ENCODE measurements around the gene POLR1D.

Gene POLR1D, protein sequence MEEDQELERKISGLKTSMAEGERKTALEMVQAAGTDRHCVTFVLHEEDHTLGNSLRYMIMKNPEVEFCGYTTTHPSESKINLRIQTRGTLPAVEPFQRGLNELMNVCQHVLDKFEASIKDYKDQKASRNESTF

DNA sequence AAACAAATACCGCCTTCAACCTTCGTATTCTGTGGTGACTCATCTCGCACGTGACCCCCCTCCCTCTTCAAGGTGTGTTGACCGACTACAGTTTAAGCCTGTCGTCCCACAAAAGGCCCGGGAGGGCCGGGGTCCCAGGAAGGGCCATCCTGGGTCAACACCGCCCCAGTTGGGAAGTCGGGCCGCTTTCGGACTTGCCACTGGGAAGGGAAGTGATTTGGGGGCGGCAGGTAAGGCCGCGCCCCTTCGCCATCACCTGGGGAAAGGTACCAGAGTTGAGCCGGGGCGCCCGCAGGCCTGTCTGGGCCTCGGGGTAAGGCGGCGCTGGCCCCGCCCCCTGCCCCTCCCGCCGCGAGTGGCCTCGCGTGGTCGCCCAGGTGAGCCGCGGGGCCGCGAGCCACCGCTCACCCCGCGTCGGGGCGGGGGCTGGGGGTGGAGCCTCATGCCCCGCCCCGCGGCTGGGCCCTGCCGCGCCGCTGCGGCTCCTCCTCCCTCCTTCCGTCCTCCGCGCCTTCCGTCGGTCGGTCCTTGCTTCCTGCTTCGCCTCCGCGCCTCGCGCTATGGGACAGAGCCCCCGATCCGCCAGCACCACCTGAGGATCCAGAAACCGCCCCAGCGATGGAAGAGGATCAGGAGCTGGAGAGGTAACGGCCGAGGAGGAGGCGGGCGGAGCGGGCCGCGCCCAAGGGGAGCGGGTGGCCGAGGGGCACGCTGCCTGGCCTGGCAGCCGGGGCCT is at the start of gene POLR1D:
TSS of gene POLR1D (plus strand) at position 527 of the 736 bp plus-strand sequence. CDS start at position 619, 92 bp downstream.
- no peak for DNase-seq (ENCODE audit: low read depth in 2 of 2)

DNA sequence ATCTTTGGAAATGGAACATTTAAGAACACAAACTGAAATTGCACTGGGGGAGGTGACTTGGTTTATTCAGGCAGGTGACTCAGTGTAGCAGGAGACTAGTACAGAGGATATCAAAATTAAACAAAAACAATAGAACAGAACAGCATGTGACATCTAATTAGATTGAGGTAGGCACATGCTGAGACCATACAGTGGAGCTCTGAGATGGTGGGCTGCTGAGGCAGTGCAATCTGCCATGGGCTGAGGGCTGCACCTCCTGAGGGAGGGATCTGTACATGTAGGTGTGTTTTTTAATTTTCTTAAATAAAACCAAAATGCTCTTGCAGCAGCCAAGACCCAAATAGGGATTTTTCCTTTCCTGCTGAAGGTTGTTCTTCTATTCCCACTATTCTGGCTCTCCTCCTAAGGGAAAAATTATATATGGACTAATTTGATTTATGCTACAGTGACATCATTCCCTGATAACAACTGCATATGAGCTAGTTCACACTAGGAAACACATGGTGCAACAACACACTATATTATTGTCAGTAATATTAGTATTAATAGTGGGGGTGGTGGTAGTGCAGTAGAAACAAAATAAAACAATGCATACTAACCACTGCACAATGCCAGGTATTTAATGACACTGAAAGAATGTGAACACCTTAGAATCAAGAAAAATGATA is 49.3 kb upstream of the POLR1D start:
- DNase-seq (ENCODE audit: low read depth in 2 of 2), result no peak

DNA sequence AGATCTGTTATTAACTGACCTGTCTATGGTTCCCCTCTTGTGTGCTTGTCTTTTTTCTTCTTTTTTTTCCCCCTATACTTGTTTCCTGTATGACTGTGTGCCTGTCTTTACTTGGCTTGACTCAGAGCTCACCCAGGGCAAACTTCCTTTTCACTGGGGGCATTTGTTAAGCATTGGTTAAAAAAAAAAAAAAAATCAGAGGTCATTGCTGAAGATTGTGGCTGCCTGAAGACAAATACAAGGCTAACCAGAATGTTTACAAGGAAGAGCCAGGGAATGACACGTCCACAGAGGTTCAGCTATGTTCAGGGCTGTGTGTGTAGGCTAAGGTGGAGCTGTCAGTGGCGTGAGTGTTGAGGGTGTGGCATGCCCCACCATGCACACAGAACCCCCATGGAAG is 48.4 kb upstream of the POLR1D start:
- DNase-seq (ENCODE audit: low read depth in 2 of 2), result no peak

DNA sequence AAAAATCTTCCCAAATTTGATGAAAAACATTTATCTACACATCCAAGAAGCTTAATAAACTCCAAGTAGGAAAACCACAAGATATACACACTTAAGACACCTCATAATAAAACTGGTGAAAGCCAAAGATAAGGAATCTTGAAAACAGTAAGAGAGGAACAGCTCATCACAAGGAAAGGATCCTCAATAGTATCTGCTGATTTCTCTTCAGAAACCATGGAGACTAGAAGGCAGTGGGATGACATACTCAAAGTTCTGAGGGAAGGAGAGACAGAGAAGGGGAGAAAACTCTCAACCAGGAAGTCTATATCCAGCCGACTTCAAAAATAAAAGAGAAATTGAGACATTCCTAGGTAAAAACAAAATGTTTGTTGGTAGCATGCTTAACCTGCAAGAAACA is 47.0 kb upstream of the POLR1D start:
- no peak for DNase-seq (ENCODE audit: low read depth in 2 of 2)

DNA sequence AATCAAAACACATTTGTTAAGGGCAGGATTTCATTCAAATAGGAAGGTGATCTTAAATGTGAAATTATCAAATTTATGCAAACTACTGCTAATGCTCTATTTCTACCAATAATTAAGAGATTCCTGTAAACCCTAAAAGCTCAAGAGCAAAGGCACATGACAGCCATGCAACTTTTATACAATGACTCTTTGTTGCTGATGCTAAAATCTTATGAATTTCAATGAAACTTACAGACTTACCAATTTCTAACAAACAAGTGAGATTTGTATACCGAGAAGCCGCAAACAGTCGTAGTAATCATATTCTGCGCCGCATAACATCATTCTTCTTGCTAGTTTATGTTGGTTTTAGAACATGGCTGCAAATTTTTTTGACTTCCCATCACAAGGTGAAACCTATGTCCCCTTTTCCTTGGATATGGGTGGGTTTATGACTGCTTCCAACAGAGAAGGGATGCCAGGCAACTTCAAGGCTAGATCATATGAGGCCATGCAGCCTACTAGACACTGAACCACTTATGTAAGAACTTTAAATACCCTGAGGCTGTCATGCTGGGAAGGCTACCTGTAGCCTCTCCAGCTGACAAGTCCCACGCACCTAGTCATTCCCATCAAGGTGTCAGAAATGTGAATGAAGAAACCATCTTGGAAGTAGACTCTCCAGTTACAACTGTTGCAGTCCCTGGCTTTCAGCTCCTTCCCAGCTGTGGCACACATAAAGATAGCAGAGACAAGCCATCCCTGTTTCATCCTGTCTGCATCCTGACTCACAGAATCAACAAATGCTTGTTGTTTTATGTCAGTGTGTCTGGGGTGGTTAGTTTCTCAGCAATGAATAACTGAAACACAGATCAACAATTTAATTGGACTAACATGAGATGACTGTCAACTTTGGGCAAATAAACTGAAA is 43.3 kb upstream of the POLR1D start:
- DNase-seq (ENCODE audit: low read depth in 2 of 2), result no peak

DNA sequence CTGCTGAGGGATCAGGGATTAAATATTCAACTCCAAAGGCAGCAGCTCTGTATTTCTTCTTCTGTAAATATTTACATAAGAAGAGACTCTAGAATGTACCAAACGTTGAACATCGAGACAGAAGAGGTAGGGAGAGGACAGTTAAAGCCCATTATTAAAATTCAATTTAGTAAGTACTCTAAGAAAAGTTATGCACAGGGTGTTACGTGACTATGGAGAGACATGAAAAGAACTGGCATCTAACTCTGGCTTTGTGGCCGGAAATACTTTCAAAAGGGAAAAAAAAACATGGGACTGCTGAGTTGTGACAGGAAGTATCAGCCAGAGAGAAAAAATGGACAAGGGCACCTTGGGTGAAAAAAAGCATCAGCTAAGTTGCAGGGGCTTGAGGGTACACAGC is 38.0 kb upstream of the POLR1D start:
- DNase-seq (ENCODE audit: low read depth in 2 of 2), result no peak

DNA sequence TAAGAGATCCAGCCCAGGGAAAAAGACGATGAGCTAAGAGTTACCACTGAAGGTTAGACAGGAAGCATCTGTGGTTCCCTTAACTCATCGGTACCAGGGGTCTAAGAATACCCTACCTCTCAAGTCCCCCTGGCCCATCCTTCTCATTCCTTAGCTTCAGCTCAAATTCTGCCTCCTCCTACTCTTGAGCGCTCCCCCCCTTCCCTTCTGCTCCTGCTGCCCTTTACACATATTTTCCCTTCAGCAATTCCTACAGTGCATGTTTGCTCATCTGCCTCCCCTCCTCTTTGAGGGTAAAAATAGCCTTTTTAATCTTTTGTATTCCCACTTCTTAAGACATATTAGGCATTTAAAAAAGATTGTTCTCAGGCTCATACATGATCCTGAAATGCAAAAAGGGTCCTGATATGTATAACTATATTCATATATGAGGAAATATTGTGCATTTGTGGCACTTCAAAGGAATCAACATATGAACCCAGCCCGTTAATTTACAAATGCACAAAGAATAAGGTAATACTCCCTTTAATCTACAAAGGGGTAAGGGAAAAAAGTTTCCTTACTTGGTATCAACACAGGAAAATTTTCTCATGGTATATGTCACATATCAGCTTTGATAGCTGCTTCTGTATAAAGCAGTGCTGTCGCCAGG is 34.5 kb upstream of the POLR1D start:
- no peak for DNase-seq (ENCODE audit: low read depth in 2 of 2)

DNA sequence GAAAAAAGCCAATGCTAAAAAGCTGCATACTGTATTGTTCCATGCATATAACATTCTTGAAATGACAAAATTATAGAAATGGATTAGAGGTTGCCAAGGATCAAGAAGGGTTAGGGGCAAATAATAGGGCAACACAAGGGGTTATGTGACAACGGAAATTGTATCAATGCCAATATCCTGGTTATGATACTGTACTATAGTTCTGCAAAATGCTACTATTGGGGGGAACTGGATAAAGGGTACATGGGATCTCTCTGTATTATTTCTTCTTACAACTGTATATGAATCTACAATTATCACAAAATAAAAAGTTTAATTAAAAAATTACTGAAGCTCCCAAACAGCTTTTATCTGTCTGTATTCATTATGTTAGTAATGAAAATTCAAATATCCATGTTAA is 33.3 kb upstream of the POLR1D start:
- DNase-seq (ENCODE audit: low read depth in 2 of 2), result no peak

DNA sequence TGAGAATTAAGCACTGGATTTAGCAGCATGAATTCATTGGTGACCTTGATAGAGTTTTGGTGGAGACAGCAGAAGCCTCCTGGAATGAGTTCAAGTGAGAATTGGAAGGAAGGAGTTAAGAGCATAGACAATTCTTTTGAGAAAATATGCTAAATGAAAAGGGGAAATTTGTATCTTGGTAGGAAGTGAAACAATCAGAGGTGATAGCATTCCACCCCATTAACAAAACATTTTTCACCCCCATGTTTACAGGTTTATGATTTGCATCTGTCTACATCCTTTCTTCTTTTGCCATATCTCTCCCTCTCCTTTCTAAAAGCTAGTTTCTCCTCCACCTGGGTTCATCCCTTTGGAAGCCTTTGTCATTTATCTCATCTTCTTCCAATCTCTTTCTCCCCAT is 28.8 kb upstream of the POLR1D start:
- no peak for DNase-seq (ENCODE audit: low read depth in 2 of 2)

DNA sequence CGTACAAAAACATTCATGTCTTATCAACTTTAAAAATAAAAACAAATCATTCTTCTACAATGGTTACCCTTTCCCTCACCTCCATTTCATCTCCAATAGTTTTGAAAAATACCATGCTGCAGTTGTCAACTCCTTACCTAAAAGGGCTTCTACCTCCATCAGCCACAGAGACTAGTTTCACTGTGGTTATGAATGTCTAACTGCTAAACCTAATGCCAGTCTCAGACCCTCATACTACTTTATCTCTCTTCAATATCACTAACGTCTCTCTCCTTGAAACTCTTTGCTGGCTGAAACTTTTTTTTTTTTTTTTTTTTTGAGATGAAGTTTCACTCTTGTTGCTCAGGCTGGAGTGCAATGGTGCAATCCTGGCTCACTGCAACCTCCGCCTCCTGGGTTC is 28.4 kb upstream of the POLR1D start:
- DNase-seq (ENCODE audit: low read depth in 2 of 2), result no peak

DNA sequence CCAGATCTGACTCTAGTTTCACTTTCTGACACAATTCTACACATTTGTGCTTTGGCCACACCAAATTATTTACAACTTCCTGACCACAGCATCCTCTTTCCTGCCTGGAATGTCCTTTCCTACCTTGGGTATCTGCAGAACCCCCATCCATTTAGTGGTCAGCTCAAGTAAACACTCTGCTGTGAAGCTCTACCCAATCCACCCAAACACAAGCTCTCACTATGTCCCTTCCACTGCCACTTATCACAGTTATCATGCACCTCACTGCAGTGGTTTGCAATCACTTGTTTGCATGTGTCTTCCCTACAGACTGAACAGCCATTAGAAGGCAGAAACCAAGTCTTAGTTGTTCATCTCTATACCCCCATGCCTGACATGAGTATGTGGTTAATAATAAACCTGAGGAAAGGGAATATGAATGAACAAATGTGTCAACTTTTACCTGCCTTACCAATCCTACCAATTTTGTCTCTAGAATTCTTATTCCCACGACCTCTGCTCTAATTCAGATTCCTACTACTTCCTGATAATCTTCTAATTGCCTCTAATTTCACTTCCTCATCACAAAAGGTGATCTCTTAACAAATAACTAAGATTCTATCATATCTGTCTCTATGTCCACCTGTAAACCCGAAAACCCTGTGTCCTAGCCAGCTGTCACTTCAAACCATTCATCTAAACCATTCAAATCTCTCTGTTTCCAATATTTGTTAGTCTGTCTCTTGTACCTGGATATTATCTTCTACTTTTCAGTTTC is 26.5 kb upstream of the POLR1D start:
- DNase-seq (ENCODE audit: low read depth in 2 of 2), result no peak

DNA sequence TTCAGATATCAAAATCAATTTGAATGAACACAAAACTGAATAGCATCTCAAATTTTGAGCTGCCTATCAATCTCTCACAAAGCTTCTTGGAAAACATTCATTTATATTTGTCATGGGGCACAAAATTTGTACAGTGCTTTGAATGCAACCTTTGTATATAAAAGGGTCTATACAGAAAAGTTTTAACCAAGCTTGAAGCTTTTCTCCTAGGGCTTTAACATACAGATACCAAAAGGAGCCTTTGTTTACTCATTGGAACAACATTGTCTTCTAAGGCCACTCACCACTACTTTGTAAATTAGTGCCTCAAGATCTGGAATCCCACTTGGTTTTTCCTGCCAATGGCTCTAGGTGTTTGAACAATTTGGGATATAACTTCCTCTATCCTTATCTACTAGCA is 22.6 kb upstream of the POLR1D start:
- no peak for DNase-seq (ENCODE audit: low read depth in 2 of 2)

DNA sequence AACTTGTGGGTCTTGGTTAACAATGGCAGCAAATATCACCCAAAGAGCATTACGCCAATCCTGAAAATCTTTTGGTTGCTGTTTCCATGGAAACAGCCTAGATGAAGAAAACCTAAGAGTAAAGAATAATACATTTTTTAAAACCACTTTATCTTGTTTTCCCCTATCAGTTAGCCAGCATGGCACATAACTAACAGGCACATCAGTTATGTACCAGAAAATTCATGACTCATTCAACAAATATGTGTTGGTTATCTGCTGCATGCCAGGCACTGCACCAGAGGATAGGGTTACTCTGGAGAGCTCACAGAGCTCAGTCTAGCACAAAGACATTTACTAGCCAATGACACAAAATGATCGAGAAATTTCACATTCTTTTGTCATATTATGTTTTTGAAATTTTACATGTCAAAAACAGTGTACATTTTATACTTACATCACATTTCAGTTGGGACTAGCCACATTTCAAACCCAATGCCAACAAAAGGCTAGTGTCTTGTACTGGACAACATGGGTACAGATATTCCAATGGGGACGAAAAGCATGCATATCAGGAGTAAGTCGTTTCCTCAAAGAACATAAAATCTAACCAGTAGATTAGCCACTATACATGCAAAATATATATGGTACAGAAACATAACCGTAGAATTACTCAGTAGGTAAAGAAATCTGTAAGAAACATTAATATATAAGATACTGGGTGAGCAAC is 21.7 kb upstream of the POLR1D start:
- DNase-seq (ENCODE audit: low read depth in 2 of 2), result no peak

DNA sequence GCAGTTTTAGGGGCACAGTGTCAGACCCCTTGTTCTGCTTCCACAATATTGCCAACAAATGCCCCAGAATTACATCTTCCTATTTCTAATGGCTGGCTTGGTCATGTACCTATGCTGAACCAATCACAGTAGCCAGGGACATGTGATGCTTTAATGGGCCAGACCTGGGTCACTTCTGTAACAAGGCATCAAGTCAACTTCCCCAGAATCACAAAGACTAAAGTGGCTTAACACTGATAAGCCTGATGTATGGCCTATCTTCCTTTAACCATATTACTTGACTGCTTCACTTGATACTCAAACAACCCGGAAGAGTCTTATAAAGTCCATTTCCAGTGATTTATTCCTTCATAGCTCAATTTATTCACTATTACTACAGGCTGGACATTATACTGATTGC is 21.0 kb upstream of the POLR1D start:
- no peak for DNase-seq (ENCODE audit: low read depth in 2 of 2)

DNA sequence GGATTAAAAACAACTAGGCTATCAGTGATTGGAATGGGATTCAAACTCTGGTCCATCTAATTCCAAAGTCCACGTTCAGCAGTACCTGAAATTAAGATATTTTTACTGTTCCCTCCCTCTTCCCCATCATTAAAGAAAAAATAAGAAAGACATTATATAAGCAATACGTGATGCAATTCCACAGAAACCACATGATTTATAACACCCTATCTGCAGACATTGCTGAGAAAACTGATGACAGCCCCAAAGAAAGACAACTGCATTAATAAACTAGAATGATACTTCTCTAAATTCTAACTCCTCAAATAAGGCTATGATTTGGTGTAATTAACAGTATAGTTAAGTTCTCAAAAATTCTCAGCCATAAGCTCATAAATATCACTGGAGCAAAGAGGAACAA is 20.5 kb upstream of the POLR1D start:
- no peak for DNase-seq (ENCODE audit: low read depth in 2 of 2)

DNA sequence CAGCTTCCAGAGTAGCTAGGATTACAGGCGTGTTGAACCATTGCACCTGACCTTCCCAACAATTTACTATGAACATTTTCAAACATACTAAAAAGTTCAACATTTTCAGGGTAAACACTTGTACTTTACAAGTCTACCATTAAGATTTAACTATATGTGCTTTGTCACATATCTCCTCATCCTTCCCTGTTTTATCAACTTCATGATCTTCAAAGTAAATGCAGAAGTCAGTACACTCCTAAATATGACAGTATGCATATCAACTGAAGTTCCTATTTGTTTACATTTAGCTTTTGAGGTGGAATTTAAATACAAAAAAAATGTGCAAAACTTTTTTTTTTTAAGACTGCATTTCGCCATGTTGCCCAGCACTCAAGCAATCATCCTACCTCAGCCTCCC is 19.9 kb upstream of the POLR1D start:
- no peak for DNase-seq (ENCODE audit: low read depth in 2 of 2)

DNA sequence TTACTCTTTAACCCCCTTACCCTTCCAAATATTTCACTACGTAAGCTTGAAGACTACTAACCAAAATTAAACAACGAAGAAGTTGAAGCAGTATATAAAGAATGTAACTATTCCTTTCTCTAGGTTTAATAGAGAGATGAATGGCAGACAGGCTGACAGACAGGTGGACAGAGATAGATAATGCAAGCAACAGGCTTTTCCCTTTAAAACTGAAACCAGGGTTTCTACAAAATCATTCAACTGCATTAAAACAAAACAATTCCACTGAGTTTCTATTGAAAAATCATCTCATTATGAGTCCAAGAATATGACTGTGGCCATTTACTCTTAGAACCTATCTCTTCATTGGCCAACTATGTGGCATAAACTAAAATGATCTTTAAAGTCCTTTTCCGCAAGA is 16.6 kb upstream of the POLR1D start:
- no peak for DNase-seq (ENCODE audit: low read depth in 2 of 2)

DNA sequence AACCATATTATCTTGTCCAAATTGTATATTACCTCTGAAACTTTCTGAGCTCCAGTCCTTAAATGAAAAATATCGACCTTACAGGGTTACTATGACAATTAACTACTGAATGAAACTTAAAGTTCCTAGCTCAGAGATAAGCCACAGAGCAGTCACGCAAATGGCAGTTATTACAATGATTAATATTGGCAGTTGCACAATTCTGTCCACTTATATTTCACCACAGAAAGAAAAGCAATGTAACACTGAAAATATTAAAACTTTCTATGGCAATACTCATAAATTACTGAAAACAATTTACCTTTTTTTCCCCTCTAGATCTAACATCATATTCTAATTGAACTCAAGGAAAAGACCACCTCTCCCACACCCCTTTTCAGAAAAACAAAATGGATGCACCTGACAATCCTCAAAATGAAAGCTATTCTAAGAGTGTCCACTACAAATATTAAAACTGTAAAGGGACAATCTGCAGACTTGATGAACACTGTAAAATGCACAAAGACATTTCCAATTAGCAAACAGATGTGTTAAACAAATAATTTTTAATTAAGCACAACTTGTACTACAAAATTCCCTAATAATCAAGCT is 16.0 kb upstream of the POLR1D start:
- no peak for DNase-seq (ENCODE audit: low read depth in 2 of 2)

DNA sequence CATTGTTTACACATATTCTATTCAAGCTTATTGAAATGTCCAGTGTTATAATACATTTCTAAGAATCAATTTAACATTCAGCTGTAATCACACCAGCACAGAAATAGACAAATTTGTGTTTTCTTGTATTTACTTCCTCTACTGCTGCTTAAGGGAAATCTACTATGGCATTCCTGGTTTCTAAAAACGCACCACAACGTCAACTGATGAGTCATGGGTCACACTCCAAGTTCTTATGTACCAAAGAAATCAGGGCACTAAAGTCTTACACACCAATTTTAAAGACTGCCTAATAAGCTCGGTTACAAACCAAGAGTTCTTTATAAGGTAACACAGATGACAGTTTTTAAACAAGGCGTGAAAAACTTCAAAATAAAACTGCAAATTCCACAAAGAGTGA is 14.6 kb upstream of the POLR1D start:
- no peak for DNase-seq (ENCODE audit: low read depth in 2 of 2)

DNA sequence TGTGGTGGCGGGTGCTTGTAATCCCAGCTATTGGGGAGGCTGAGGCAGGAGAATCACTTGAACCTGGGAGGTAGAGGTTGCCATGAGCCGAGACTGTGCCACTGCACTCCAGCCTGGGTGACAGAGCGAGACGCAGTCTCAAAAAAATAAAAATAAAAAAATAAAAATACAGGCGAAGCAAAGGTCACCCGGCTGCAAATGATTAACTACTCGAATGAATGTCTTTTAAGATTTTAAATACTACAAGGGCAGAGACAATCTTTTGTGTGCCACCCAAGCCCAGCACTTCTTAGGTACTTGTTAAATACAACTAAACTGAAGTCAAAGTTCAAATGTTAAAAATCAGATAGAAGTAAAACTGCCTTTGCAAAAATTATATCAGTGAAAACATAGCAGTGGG is 8.1 kb upstream of the POLR1D start:
- no peak for DNase-seq (ENCODE audit: low read depth in 2 of 2)
